GM19193 (cell line): Measurements from ENCODE around the gene TMC8.

Experiments
- POLR2A ChIP-seq: IDR thresholded peaks from 4 replicates; pipeline ENCODE4 v1.6.1; 2011; ENCODE audit not compliant: insufficient read depth, insufficient read length; ENCODE audit errors: extremely low read depth

The TMC8 gene

DNA sequence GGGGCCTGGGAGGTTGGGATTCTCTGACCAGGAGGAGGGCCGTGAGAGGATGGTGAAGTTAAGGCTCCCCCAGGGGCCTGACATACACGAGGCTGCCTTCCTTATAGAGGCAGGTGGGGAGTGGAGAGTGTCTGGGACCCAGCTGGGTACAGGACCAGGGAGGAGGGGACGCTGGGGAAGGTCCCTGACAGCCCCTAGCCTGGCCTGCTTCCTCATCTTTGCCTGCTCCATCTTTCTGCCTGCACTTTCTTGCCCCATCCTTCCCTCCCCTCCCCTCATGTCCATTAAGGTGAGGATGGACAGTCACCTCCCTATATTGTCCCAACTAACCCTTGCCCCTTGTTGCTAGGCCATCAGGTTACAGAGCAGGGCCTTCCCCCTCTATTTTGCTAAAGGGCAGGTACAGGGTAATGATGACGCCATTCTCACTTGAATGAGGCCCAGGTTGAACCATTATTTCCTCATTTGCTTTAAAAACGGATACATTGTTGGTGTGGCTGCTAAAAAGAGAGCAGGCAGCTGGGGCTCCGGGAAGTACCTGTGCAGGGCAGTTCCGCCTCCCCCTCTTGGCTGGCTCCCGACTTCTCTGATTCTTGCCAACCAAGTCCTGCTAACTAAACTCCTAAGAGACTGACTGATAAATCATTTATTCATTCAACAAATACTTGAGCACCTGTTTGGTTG is 16.9 kb downstream of the TMC8 start:
- peak; percentile 23 for TF ChIP-seq POLR2A

DNA sequence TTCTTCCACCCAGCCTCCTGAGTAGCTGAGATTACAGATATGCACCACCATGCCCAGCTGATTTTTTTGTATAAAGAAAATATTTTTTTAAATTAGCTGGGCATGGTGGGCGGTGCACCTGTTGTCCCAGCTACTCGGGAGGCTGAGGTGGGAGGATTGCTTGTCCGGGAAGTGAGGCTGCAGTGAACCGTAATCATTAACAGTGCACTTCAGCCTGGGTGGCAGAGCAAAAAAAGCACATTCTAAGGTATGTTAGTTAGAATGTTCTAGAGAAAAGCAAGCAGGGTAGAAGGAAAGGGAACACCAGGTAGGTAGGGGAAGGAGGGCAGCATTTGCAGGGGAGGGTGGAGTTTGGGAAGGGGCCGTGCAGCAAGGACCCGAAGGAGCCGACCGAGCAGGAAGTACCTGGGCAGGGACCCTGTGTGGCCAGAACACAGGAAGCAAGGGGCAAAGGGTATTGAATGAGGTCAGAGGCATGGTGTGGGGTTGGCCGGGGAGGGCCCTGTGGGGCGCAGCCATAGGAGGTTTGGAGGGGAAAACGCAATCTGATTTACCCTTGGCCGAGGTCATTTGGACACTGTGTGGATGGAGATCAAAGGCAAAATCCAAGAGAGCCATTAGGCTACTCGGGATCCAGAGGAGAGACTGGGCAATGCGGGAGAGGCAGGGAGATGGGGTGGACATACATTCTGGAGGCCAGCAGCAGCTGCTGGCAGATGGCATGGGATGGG is 17.9 kb downstream of the TMC8 start:
- TF ChIP-seq POLR2A: no peak

DNA sequence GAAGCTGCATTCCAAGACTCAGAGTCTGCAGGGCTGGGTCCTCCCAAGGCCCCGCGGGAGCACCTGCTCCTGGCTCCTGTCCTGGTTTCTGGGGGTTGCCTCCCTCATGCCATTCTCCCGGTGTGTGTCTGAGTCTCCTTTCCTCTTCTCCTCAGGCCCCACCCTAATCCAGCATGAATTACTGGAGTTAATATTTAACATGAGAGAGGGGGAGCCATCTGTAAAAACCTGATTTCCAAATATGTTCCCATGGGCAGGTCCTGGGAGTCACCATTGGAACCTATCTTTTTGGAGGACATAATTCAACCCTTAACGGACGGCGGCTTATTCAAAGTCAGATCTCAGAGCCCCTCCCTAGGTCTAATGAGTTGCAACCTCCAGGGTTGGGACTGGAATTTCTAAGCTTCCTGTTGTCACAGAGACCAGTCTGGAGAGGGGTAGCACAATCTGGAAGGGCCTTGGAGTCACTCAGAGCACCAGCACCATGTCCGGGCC is 21.0 kb downstream of the TMC8 start:
- TF ChIP-seq POLR2A: no peak

DNA sequence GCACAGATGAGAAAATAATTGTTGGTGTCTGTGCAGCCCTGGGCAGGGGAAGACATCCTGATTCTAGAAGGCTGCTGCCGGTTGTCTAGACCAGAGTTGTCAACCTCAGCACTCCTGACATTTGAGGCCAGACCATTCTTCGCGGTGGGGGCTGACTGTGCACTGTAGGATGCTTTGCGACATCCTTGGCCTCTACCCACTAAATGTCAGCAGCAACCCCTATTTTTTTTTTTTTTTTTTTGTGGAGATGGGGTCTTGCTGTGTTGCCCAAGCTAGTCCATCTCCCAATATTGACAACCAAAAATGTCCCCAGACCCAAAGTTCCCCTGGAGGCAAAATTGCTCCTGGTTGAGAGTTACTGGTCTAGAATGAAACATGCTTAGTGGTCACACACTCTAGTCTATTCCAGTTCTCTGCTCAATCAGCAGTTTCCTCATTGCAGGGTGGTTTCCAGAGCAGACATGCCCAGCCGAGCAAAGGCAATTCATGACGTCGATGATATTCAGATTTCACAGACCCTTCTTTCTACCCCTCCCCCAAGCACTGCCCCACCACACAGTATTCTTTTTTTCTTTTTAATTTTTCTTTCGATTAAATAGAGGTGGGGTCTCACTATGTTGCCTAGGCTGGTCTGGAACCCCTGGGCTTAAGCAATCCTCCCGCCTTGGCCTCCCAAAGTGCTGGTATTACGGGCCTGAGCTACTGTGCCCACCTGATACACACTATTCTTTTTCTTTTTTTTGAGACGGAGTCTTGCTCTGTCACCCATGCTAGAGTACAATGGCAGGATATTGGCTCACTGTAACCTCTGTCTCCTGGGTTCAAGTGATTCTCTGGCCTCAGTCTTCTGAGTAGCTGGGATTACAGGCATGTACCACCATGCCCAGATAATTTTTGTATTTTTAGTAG is 24.6 kb downstream of the TMC8 start:
- peak; percentile 59 for TF ChIP-seq POLR2A

DNA sequence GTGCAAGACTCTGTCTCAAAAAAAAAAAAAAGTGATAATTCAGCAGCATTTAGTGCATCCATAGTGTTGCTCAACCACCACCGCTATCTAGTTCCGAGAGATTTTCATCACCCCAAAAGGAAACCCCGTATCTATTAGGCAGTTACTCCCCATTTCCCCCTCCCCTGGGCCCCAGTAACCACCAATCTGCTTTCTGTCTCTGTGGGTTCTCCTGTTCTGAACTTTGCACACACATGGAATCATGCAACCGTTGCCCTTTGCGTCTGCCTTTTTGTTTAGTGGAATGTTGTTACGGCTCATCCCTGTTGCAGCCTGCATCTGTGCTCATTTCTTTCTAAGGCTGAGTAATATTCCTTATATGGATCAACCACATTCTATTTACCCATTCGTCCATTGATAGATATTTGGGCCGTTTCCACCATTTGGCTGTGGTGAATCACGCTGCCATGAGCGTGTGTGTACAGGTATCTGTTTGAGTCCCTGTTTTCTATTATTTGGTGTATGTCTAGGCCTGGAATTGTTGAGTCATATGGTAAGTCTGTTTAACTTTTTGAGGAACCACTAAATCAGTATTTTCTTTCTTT is 29.1 kb downstream of the TMC8 start:
- no peak for TF ChIP-seq POLR2A

DNA sequence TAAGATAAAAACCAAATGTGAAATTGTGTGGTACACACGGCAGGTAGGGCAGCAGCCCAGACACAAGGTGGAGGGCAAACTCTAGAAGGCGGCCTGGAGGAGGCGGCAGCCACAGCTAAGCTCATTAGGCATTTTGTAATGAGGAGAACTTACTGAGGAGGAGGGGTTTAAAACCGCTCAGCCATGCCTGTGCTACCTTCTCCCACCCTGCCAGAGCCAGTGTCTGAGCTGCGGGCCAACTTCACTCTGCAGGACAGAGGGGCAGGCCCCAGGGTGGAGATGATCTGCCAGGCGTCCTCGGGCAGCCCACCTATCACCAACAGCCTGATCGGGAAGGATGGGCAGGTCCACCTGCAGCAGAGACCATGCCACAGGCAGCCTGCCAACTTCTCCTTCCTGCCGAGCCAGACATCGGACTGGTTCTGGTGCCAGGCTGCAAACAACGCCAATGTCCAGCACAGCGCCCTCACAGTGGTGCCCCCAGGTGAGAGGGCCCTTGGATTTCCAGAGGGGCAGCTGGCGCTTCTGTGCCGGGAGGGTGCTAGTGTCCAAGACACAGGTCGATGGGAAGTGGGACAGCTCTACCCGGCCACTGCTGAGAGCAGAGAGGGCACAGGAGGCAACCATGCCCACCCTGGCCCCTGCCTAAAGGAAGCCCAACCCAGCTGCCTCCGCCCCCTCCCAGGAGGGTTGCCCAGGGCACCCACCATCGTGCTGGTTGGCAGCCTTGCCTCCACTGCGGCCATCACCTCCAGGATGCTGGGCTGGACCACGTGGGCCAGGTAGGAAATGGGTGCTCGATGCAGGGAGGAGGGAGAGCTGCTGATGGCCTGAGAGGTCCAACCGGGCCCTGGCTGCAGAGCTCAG is 33.5 kb downstream of the TMC8 start:
- no peak for TF ChIP-seq POLR2A

DNA sequence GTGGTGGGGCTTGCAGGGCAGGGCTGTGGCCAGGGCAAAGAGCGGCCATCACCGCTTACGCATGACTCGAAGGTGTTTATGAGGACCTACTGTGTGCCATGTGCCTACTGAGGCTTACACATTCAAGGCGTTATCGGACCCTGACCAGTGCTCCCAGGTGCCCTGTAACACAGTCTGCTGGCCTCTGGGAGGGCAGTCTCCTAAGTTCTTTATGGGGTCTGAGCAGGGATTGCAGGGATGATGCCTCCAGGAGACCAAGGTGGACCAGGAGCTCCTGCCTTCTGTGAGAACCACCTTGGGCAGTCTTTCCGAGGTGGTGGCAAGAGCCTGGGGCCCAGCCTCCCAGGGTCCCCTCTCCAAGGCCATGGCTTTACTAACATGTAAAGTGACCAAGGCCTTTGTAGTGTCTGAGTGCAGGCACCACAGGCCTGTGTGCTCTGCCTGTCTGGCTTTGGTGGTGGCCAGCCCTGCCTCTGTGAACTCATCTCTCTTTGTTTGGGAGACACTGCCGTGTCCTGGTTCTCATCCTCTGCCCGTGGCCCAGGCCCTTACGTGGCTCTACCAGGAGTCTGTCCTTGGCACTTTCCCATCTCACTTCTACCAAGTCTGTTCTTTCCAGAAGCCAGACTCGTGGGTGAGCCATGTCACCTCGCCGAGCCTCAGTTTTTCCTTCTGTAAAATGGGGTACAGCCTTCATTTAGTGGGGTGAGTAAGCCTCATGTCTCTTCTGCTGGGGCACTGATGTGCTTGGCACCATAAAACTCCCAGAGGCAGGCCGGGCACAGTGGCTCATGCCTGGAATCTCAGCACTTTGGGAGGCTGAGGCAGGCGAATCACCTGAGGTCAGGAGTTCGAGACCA is 34.4 kb downstream of the TMC8 start:
- no peak for TF ChIP-seq POLR2A

DNA sequence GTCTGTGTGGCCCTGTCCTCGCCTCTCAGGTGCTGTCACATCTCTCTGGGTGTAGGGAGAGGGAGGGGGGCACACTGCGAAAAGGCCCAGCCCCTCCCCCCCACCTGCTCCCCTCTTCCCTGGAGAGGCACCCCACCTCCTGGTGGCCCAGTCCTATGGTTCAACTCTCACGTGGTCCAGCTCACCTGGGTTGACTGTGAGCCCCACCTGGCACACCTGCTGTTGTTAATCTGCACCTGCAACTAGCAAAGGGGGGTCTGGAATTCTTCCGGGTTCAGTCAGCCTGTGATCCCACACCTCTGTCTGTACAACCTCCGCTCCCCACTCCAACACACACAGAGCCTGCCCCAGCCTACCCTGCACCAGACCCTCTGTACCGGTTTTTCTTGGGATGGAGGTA is 35.8 kb downstream of the TMC8 start:
- TF ChIP-seq POLR2A: no peak

DNA sequence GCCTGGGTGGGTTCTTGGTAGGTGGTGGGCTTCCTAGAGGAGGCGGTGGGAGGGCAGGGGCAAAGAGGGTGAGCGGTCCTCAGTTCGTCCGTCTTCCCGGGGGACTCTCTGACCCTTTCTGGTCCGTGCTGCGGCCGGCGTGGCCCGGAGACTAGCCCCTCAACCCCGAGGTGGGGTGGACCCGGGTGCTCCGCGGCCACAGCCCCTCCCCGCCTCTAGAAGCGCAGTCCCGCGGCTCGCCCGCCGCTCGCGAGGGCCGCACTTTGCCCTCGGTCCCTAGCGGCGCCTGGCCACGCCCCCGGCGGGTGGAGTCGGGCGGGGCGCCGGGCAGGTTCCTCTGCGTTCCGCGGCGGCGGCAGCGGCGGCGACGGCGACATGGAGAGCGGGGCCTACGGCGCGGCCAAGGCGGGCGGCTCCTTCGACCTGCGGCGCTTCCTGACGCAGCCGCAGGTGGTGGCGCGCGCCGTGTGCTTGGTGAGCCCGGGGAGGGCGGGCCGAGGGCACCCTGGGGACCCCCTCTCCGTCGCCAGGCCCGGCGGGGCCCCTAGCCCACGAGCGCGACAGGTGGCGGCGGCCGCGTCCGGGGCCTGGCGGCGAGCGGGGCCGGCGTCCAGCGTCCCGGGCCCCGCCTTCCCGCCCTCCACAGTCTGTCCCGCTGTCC is 37.8 kb downstream of the TMC8 start, which contains the start of gene SYNGR2:
Gene SYNGR2, plus strand, starts transcription at position 340 of the 661 bp plus-strand sequence. Its CDS starts 36 bp downstream, at position 376.
- peak; percentile 77 for TF ChIP-seq POLR2A

DNA sequence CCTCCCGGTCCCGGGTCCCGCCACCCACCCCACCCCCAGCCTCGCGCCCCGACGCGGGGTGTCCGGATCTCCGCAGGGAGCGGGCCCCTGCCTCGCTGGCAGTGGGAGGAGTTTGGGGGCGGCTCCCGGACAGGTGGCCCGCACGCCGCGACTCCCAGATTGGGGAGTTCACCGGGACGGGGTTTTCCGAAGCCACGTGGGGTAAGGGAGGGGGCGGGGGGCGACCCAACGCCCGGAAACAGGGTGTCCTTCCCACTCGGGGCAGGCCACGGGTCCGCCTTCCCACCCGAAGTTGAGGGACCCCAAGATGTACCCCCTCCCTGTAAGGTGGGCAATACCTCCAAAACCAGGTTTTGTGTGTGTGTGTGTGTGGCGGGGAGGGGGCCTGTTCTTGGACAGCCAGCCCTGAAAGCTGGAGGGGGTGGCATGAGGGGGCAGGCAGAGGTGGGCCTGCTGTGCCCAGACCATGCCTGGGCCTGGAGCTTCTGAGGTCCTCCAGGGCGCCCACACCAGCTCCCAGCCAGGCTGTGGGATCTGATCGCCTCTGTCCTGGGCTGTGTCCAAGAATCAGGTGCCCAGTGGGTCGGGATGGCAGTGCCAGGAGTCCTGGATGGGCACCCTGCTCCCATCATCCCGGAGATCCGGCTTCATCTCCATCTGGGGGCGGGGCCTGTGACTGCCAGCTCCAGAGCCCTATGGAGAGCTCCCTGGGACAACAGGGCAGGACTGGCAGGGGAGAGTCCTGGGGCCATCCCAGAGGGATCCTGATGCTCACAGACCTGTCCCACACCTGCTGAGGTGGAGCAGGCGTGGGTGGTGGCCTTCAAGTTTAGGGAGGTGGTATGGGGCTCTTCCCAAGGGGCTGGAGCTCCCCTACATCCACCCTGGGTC is 38.6 kb downstream of the TMC8 start:
- TF ChIP-seq POLR2A: peak; percentile 55
